ENCODE measurements around the gene MYO1F.

Gene MYO1F

GRCh38 chr19:8490395-8490760 lies 86.9 kb downstream of the MYO1F start:
- DNase-seq (ENCODE audit: low read depth) = no peak

GRCh38 chr19:8489561-8490394 lies 87.5 kb downstream of the MYO1F start:
- DNase-seq (ENCODE audit: low read depth) = no peak

GRCh38 chr19:8488365-8488764 lies 88.9 kb downstream of the MYO1F start:
- no peak for DNase-seq (ENCODE audit: low read depth)

- DNase-seq (ENCODE audit: low read depth) = no peak
Measured at GRCh38 chr19:8487137-8487851, 89.9 kb downstream of the MYO1F start.

GRCh38 chr19:8486661-8487136 lies 90.5 kb downstream of the MYO1F start:
- DNase-seq (ENCODE audit: low read depth) = no peak

GRCh38 chr19:8485561-8486371 lies 91.5 kb downstream of the MYO1F start:
- no peak for DNase-seq (ENCODE audit: low read depth)

- DNase-seq (ENCODE audit: low read depth) = no peak
Measured at GRCh38 chr19:8484331-8484894, 92.8 kb downstream of the MYO1F start.

- DNase-seq (ENCODE audit: low read depth) = no peak
Measured at GRCh38 chr19:8483165-8483564, 94.1 kb downstream of the MYO1F start.

- no peak for DNase-seq (ENCODE audit: low read depth)
Measured at GRCh38 chr19:8482696-8483095, 94.5 kb downstream of the MYO1F start.

GRCh38 chr19:8481616-8482015 lies 95.6 kb downstream of the MYO1F start:
- no peak for DNase-seq (ENCODE audit: low read depth)

GRCh38 chr19:8481201-8481600 lies 96.0 kb downstream of the MYO1F start:
- DNase-seq (ENCODE audit: low read depth) = no peak

- no peak for DNase-seq (ENCODE audit: low read depth)
Measured at GRCh38 chr19:8478598-8478997, 98.6 kb downstream of the MYO1F start.

GRCh38 chr19:8477889-8478288 lies 99.4 kb downstream of the MYO1F start:
- DNase-seq (ENCODE audit: low read depth) = no peak

- DNase-seq (ENCODE audit: low read depth) = no peak
Measured at GRCh38 chr19:8476524-8476923, 100.7 kb downstream of the MYO1F start.

GRCh38 chr19:8475005-8475404 lies 102.2 kb downstream of the MYO1F start:
- no peak for DNase-seq (ENCODE audit: low read depth)

GRCh38 chr19:8473648-8474476 lies 103.4 kb downstream of the MYO1F start:
- DNase-seq (ENCODE audit: low read depth) = no peak
